Measurements from ENCODE around the gene TNFAIP8. TPM values are rescaled to one million over a fixed set of nuclear protein-coding genes. Genes with fewer than 3 reads are reported as not detected.

The TNFAIP8 gene
- total RNA-seq, 1 donor from 2014 or later: 40.6 TPM

DNA sequence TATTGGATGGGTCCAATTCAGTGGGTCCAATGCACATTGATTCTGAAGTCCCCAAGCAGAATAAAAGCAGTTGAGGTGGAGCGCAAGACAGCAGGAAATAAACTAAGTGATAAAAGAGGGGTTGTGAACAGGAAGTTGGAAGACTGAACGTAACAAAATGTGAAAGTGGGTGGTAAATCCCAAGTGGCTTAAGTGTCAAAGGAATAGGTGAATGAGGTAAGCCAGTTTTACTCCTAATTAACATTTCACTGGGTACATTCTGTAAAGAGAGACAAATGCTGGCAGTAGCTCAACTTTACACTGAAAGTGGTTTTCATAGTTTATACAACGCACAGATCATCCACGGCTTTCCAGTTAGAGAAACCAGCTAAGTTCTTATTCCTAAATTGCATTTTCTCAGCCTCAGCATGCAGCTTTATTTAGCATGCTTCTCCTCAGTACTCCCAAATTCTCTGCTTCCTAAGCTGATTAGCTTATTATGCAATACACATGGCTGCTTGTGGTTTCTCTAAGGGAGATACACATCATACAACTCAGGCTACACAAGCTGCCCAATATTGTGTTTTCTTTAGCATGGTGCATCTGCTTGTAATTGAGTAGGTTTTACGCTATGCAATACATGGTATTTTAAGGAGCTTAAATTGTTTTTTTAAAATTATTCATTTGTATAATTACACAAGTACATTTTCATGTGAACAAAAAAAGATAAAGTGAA lies 62.2 kb downstream of the TNFAIP8 start:
- Mint-ChIP-seq H3K4me3 (no peak overlapping the region), H3K9me3 (peaks cover 2% of the 10 kb centered on the region), H3K4me1 (no peaks in the 10 kb centered on the region), H3K27ac (no peak overlapping the region), H3K36me3 (no peaks in the 10 kb centered on the region), H3K27me3 (ENCODE audit: insufficient read depth, low read depth) (peaks cover 2% of the 10 kb centered on the region)
- peaks cover 8% of the 10 kb centered on the region for H3F3A ChIP-seq (ENCODE audit: low read depth)
- no peak overlapping the region for H3K4me3 ChIP-seq
- DNase-seq (ENCODE audit: low spot score): peak; percentile 27
- no peak for TF ChIP-seq EZH2phosphoT487 (IDR thresholded peaks at IDR 0.05)
- TF ChIP-seq, protein P1, sequence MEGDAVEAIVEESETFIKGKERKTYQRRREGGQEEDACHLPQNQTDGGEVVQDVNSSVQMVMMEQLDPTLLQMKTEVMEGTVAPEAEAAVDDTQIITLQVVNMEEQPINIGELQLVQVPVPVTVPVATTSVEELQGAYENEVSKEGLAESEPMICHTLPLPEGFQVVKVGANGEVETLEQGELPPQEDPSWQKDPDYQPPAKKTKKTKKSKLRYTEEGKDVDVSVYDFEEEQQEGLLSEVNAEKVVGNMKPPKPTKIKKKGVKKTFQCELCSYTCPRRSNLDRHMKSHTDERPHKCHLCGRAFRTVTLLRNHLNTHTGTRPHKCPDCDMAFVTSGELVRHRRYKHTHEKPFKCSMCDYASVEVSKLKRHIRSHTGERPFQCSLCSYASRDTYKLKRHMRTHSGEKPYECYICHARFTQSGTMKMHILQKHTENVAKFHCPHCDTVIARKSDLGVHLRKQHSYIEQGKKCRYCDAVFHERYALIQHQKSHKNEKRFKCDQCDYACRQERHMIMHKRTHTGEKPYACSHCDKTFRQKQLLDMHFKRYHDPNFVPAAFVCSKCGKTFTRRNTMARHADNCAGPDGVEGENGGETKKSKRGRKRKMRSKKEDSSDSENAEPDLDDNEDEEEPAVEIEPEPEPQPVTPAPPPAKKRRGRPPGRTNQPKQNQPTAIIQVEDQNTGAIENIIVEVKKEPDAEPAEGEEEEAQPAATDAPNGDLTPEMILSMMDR (IDR thresholded peaks at IDR 0.05): no peak
- TF ChIP-seq EZH2 (IDR thresholded peaks at IDR 0.05): no peak
- peak overlapping the region; percentile 27 for H3K4me2 ChIP-seq
- H3K36me3 ChIP-seq: no peaks in the 10 kb centered on the region
- H3K27ac ChIP-seq: no peak overlapping the region
- no peaks in the 10 kb centered on the region for H4K20me1 ChIP-seq (ENCODE audit: low read depth)
- no peak overlapping the region for H3K9ac ChIP-seq
- peaks cover 13% of the 10 kb centered on the region for H3K4me1 ChIP-seq
- no peaks in the 10 kb centered on the region for H3K79me2 ChIP-seq (ENCODE audit: low read depth)
- no peak overlapping the region for H2AFZ ChIP-seq (replicated peaks)
- H3K9me3 ChIP-seq (ENCODE audit: low read depth): no peaks in the 10 kb centered on the region
- H3K27me3 ChIP-seq: no peaks in the 10 kb centered on the region

DNA sequence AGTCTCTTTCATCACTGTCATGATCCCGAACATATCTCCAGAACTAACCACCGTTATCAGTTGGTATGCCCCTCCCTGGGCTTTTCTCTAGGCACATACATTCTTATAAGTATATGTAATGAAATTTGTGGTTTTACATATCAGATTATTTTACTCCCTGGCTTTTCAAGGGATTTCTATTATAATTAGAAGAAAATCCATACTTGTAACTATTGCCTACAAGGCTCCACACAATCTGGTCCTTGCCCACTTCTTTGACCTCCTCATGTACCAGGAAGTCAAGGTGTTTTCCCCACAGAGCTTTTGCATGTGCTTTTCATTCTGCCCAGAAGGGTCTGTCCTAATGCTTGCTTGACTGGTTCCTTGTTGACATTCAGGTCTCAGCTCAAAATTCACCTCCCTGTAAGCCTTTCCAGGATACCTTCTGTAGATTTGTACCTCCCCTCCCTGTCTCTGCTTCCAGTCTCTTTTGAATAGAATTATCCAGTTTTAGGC lies 62.8 kb downstream of the TNFAIP8 start:
- Mint-ChIP-seq H3K27ac (no peak overlapping the region), H3K4me3 (no peak overlapping the region), H3K27me3 (ENCODE audit: insufficient read depth, low read depth) (peaks cover 2% of the 10 kb centered on the region), H3K36me3 (no peaks in the 10 kb centered on the region), H3K4me1 (no peaks in the 10 kb centered on the region), H3K9me3 (peaks cover 2% of the 10 kb centered on the region)
- no peaks in the 10 kb centered on the region for H3K36me3 ChIP-seq
- H3K4me1 ChIP-seq: peaks cover 13% of the 10 kb centered on the region
- H3F3A ChIP-seq (ENCODE audit: low read depth): peaks cover 8% of the 10 kb centered on the region
- H3K27me3 ChIP-seq: no peaks in the 10 kb centered on the region
- no peak overlapping the region for H3K27ac ChIP-seq
- no peak overlapping the region for H3K4me2 ChIP-seq
- no peak for DNase-seq (ENCODE audit: low spot score)
- TF ChIP-seq EZH2 (IDR thresholded peaks at IDR 0.05) (no peak), EZH2phosphoT487 (IDR thresholded peaks at IDR 0.05) (no peak)
- TF ChIP-seq, protein P1 (IDR thresholded peaks at IDR 0.05): no peak
- H3K79me2 ChIP-seq (ENCODE audit: low read depth): no peaks in the 10 kb centered on the region
- H3K9ac ChIP-seq: no peak overlapping the region
- H3K9me3 ChIP-seq (ENCODE audit: low read depth): no peaks in the 10 kb centered on the region
- no peak overlapping the region for H3K4me3 ChIP-seq
- no peak overlapping the region for H2AFZ ChIP-seq (replicated peaks)
- no peaks in the 10 kb centered on the region for H4K20me1 ChIP-seq (ENCODE audit: low read depth)

DNA sequence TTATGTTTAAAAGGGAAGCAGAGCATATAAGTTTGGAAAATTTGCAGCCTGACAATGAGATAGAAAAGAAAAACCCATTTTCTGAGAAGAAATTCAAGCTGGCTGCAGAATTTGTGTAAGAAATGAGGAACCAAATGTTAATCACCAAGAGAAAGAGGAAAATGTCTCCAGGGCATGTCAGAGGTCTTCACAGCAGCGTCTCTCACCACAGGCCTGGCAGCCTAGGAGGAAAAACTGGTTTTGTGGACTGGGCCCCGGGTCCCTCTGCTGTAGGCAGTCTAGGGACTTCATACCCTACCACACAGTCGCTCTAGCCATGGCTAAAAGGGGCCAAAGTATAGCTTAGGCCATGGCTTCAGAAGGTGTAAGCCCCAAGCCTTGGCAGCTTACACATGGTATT lies 64.3 kb downstream of the TNFAIP8 start:
- no peak overlapping the region for H3K4me3 ChIP-seq
- no peaks in the 10 kb centered on the region for H3K36me3 ChIP-seq
- no peaks in the 10 kb centered on the region for H3K79me2 ChIP-seq (ENCODE audit: low read depth)
- no peak for DNase-seq (ENCODE audit: low spot score)
- H3K4me2 ChIP-seq: no peak overlapping the region
- Mint-ChIP-seq H3K9me3 (peaks cover 2% of the 10 kb centered on the region), H3K4me1 (no peaks in the 10 kb centered on the region), H3K36me3 (no peaks in the 10 kb centered on the region), H3K4me3 (no peak overlapping the region), H3K27ac (no peak overlapping the region), H3K27me3 (ENCODE audit: insufficient read depth, low read depth) (peaks cover 2% of the 10 kb centered on the region)
- no peaks in the 10 kb centered on the region for H3K27me3 ChIP-seq
- TF ChIP-seq, protein P1 (IDR thresholded peaks at IDR 0.05): no peak
- TF ChIP-seq EZH2 (IDR thresholded peaks at IDR 0.05): no peak
- no peak for TF ChIP-seq EZH2phosphoT487 (IDR thresholded peaks at IDR 0.05)
- H3K9ac ChIP-seq: no peak overlapping the region
- H3F3A ChIP-seq (ENCODE audit: low read depth): peaks cover 8% of the 10 kb centered on the region
- peaks cover 13% of the 10 kb centered on the region for H3K4me1 ChIP-seq
- no peak overlapping the region for H2AFZ ChIP-seq (replicated peaks)
- no peaks in the 10 kb centered on the region for H3K9me3 ChIP-seq (ENCODE audit: low read depth)
- no peak overlapping the region for H3K27ac ChIP-seq
- no peaks in the 10 kb centered on the region for H4K20me1 ChIP-seq (ENCODE audit: low read depth)

All from neural progenitor cell (in vitro differentiated cells).